ENCODE data around the gene TCF4.

DNA sequence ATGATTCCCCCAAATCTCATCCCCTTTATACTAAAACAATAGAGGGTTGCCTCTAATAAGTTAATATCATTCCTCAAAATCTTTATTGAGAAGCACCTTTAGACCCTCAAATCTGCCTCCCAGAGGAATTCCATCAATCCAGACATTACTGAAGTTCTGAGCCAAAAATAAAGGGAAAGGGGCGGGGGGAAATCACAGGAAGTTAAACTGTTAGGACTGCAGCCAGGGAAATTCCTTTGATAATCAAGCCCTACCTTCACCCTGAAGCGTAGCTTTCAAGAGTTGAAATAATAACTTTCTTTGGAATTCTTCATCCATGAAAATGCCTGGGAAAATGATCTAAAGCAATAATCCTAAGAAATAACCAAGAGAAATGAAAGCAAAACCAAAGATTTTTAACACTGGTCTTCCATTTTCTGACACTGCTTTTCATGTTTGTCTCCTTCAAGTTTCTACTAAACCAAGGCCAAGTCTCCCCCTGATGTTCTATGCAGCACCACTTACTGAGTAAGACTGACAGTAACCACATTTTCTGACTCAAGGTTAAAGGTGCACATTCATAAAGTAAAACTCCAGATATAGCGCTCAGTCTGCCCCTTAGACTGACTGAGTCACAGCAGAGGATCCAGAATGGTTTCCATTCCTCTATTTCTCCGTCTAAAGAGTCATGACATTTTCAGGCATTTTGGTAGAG lies 78.2 kb downstream of the TCF4 start:
- TF ChIP-seq ELF4 (IDR thresholded peaks at IDR 0.05) (no peak), NFRKB (IDR thresholded peaks at IDR 0.05) (no peak), FOXK2 (IDR thresholded peaks at IDR 0.05) (no peak), SUZ12 (IDR thresholded peaks at IDR 0.05) (no peak), SP1 (IDR thresholded peaks at IDR 0.05) (no peak), FOXM1 (IDR thresholded peaks at IDR 0.05; ENCODE audit: borderline replicate concordance) (no peak), HDGF (IDR thresholded peaks at IDR 0.05; ENCODE audit: borderline replicate concordance) (no peak), CTBP1 (IDR thresholded peaks at IDR 0.05; ENCODE audit: borderline replicate concordance) (no peak), BHLHE40 (IDR thresholded peaks at IDR 0.05; ENCODE audit: borderline replicate concordance) (no peak), ARNT (IDR thresholded peaks at IDR 0.05) (no peak), FOXA1 (IDR thresholded peaks at IDR 0.05) (no peak)
- TF ChIP-seq, protein P1, sequence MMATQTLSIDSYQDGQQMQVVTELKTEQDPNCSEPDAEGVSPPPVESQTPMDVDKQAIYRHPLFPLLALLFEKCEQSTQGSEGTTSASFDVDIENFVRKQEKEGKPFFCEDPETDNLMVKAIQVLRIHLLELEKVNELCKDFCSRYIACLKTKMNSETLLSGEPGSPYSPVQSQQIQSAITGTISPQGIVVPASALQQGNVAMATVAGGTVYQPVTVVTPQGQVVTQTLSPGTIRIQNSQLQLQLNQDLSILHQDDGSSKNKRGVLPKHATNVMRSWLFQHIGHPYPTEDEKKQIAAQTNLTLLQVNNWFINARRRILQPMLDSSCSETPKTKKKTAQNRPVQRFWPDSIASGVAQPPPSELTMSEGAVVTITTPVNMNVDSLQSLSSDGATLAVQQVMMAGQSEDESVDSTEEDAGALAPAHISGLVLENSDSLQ (IDR thresholded peaks at IDR 0.05), result no peak

Measured in HEK293T (cell line).